GM23338 (cell line): ENCODE data around the gene ADPRHL1.

Source experiments
- CTCF ChIP-seq, 2 experiments: fragments of 200-600 bp in 1 of 2; sonication (generic) in 1 of 2; conservative IDR thresholded peaks; 2 replicates each; pipeline versions ENCODE4 v1.5.1 to v1.6.1; 2016 to 2017; ENCODE audit warnings: antibody characterized with exemption in 2 of 2, low read depth in 2 of 2, mild to moderate bottlenecking in 2 of 2, moderate library complexity in 1 of 2
- EZH2 ChIP-seq: fragments of 200-600 bp; sonication (generic); IDR thresholded peaks from one replicate; pipeline ENCODE4 v1.8.0; 2017; ENCODE audit warnings: antibody characterized with exemption, mild to moderate bottlenecking, low read depth; ENCODE audit not compliant: unreplicated experiment
- EZH2phosphoT487 ChIP-seq: fragments of 200-600 bp; sonication (generic); IDR thresholded peaks from one replicate; pipeline ENCODE4 v1.8.1; 2018; ENCODE audit warnings: antibody characterized with exemption; ENCODE audit not compliant: unreplicated experiment
- POLR2AphosphoS5 ChIP-seq: IDR thresholded peaks from 2 replicates; pipeline ENCODE4 v1.6.1; 2016; ENCODE audit warnings: antibody characterized with exemption, low read depth
- TF ChIP-seq, protein P1 (sequence below): IDR thresholded peaks from one replicate; pipeline ENCODE4 v1.6.1; 2018; ENCODE audit warnings: antibody characterized with exemption; ENCODE audit not compliant: unreplicated experiment
- TF ChIP-seq, protein P2 (sequence below): IDR thresholded peaks from 2 replicates; pipeline ENCODE4 v1.6.1; 2016; ENCODE audit warnings: antibody characterized with exemption

DNA sequence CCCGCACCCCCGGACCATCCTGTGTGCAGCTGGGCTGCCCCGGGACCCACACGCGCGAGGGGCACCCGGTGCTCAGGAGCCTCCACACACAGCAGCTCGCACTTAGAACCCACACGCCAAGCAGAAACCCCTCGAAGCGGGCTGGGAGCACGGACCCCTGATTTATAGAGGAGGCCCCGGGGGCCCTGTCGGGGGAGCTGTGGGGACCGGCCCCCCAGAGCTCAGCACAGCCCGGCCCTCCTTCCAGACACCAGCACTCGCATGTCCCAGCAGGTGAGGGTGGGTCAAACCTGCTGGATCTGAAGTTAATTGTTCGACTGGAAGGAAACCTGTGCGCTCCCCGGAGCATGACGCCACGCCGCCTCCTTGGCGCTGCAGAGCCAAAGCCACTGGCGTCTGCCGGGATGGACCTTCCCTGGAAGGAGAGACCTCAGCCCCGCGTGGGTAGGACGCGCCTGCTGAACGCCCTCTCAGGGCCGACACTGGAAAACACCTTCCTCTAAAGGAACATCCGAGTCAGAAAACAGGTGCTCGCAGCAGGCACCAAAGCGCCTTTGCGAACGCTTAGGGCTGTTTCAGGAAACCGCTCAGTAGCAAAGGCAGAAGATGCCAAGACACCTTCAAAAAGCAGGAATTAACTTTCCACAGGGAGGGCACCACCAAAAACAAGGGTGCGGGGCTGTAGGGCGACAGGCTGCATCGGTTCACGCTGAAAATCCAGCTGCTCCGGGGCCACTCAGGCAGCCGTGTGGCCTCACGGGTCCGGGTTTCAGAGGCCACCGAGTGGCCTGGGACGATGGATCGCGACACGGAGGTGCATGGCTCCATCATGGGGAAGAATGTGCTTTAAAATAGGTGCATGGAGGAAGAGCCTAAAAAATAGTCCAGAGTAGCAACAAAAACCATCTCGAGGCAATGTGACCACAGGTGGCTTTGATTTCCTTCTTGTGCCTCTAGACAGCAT is 51.6 kb downstream of the ADPRHL1 start:
- TF ChIP-seq CTCF (conservative IDR thresholded peaks at IDR 0.05; ENCODE audit: low read depth in 2 of 2), result no peak
- TF ChIP-seq, protein P1, sequence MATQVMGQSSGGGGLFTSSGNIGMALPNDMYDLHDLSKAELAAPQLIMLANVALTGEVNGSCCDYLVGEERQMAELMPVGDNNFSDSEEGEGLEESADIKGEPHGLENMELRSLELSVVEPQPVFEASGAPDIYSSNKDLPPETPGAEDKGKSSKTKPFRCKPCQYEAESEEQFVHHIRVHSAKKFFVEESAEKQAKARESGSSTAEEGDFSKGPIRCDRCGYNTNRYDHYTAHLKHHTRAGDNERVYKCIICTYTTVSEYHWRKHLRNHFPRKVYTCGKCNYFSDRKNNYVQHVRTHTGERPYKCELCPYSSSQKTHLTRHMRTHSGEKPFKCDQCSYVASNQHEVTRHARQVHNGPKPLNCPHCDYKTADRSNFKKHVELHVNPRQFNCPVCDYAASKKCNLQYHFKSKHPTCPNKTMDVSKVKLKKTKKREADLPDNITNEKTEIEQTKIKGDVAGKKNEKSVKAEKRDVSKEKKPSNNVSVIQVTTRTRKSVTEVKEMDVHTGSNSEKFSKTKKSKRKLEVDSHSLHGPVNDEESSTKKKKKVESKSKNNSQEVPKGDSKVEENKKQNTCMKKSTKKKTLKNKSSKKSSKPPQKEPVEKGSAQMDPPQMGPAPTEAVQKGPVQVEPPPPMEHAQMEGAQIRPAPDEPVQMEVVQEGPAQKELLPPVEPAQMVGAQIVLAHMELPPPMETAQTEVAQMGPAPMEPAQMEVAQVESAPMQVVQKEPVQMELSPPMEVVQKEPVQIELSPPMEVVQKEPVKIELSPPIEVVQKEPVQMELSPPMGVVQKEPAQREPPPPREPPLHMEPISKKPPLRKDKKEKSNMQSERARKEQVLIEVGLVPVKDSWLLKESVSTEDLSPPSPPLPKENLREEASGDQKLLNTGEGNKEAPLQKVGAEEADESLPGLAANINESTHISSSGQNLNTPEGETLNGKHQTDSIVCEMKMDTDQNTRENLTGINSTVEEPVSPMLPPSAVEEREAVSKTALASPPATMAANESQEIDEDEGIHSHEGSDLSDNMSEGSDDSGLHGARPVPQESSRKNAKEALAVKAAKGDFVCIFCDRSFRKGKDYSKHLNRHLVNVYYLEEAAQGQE, result no peak
- no peak for TF ChIP-seq EZH2
- TF ChIP-seq EZH2phosphoT487, result no peak
- no peak for TF ChIP-seq POLR2AphosphoS5
- TF ChIP-seq, protein P2, sequence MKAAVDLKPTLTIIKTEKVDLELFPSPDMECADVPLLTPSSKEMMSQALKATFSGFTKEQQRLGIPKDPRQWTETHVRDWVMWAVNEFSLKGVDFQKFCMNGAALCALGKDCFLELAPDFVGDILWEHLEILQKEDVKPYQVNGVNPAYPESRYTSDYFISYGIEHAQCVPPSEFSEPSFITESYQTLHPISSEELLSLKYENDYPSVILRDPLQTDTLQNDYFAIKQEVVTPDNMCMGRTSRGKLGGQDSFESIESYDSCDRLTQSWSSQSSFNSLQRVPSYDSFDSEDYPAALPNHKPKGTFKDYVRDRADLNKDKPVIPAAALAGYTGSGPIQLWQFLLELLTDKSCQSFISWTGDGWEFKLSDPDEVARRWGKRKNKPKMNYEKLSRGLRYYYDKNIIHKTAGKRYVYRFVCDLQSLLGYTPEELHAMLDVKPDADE, result no peak
